BLaER1 treated with 17β-estradiol and CSF1 and Interleukin-3, amounts not matched to agents 10 nM and 100 nM (cell line): ENCODE data around the gene SH3BP2.

ENCODE experiments used
- H3K27ac ChIP-seq, 11 experiments: shearing (Covaris generic); formaldehyde crosslinking; 2 replicates each; pipeline ENCODE4 v1.8.1; 2022
- H3K27me3 ChIP-seq, 11 experiments: shearing (Covaris generic); formaldehyde crosslinking; 2 replicates each; pipeline ENCODE4 v1.8.1; 2022
- H3K36me3 ChIP-seq, 11 experiments: shearing (Covaris generic); formaldehyde crosslinking; 2 replicates each; pipeline ENCODE4 v1.8.1; 2022
- H3K4me1 ChIP-seq, 10 experiments: shearing (Covaris generic); formaldehyde crosslinking; 2 replicates each; pipeline ENCODE4 v1.8.1; 2022
- H3K4me2 ChIP-seq, 11 experiments: shearing (Covaris generic); formaldehyde crosslinking; 2 replicates each; pipeline ENCODE4 v1.8.1; 2022
- H3K4me3 ChIP-seq, 10 experiments: shearing (Covaris generic); formaldehyde crosslinking; 2 replicates each; pipeline ENCODE4 v1.8.1; 2022
- H3K9ac ChIP-seq, 11 experiments: shearing (Covaris generic); formaldehyde crosslinking; 2 replicates each; pipeline ENCODE4 v1.8.1; 2022
- H3K9me3 ChIP-seq, 11 experiments: shearing (Covaris generic); formaldehyde crosslinking; replicated peaks in 1 of 11; 2 replicates each; pipeline ENCODE4 v1.8.1; 2022
- H4K20me1 ChIP-seq, 11 experiments: shearing (Covaris generic); formaldehyde crosslinking; 2 replicates each; pipeline ENCODE4 v1.8.1; 2022
- Cebpa-rat ChIP-seq, 11 experiments: shearing (Covaris generic); IDR thresholded peaks; 2 replicates each; pipeline ENCODE4 v1.8.1; 2022

Gene SH3BP2

DNA sequence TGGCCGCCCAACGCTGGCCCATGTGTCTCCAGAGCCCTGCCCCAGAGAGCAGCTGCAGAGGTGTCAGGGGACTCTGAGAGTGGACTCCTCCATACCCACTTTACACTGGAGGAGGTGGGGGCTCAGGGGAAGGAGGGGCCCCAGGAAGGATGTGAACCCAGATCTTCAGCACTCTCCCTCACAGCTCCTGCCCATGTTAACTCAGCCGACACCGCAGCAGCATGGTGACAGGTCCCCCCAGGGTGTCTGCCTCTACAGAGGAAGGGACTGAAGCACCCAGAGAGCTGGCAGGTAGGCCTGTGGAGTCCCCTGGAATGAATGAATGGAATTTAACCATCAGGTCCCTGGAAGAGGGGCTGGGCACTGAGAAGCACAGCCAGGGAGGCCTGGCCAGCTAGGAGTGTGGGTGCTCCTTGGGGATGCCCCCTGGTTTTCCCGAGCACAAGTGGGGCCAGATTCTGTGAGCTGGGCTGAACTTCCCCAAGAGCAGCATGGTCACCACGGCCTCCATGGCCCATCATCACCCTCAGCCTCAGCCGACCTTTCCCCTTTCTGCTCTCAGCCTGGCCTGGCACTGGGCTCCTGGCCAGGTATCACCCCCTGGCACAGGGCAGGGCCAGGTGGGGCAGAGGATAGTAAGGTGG is 21.9 kb downstream of the SH3BP2 start:
- H3K9me3 ChIP-seq, result peaks cover 0 to 18% (median 7%) of the 10 kb centered on the region in 11 experiments; a peak in 7 of 22 replicates
- H4K20me1 ChIP-seq, result peaks cover 56 to 100% (median 71%) of the 10 kb centered on the region in 11 experiments
- peak overlapping the region; percentile 89 to 100 (median 98) for H3K4me2 ChIP-seq
- peaks cover 0 to 66% (median 33%) of the 10 kb centered on the region in 11 experiments; a peak in 15 of 22 replicates for H3K36me3 ChIP-seq
- H3K9ac ChIP-seq, result peak overlapping the region in 2 of 11 experiments; percentile 3 to 19; a peak in 2 of 22 replicates
- H3K4me3 ChIP-seq, result peak overlapping the region in 6 of 10 experiments; percentile 74 to 85 (median 80); a peak in 7 of 20 replicates
- no peak overlapping the region; a peak in 1 of 22 replicates for H3K27ac ChIP-seq
- no peak for TF ChIP-seq Cebpa-rat (IDR thresholded peaks at IDR 0.05)
- H3K27me3 ChIP-seq, result peaks cover 0 to 27% (median 20%) of the 10 kb centered on the region in 11 experiments; a peak in 14 of 22 replicates
- H3K4me1 ChIP-seq, result peaks cover 90 to 97% (median 94%) of the 10 kb centered on the region in 10 experiments

DNA sequence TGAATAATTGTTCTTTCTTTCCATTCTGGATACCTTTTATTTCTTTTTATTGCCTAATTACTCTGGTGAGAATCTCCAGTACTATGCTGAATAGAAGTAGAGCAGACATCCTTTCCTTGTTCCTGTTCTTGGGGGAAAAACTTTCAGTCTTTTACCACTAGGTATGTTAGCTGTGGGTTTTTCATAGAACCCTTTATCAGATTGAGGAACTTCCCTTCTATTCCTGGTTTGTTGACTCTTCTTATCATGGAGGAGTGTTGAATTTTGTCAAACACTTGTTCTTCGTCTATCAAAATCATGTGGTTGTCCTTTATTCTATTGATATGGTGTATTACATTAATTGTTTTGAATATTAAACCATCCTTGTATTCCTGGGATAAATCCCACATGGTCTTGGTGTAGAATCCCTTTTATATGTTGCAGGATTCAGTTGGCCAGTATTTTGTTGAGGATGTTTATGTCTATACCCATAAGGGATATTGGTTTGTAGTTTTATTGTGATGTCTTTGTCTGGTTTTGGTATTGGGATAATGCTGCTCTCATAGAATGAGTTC is 23.6 kb downstream of the SH3BP2 start:
- H3K4me2 ChIP-seq, result peak overlapping the region; percentile 89 to 100 (median 97); a peak in 21 of 22 replicates
- H3K9ac ChIP-seq, result no peak overlapping the region
- peaks cover 0 to 27% (median 20%) of the 10 kb centered on the region in 11 experiments; a peak in 14 of 22 replicates for H3K27me3 ChIP-seq
- H3K27ac ChIP-seq, result no peak overlapping the region
- H3K9me3 ChIP-seq, result peaks cover 0 to 18% (median 7%) of the 10 kb centered on the region in 11 experiments; a peak in 7 of 22 replicates
- peaks cover 75 to 91% (median 83%) of the 10 kb centered on the region in 10 experiments for H3K4me1 ChIP-seq
- peaks cover 74 to 100% (median 87%) of the 10 kb centered on the region in 11 experiments for H4K20me1 ChIP-seq
- TF ChIP-seq Cebpa-rat (IDR thresholded peaks at IDR 0.05), result no peak
- peak overlapping the region in 2 of 10 experiments; percentile 54 to 58; a peak in 1 of 20 replicates for H3K4me3 ChIP-seq
- H3K36me3 ChIP-seq, result peaks cover 9 to 76% (median 50%) of the 10 kb centered on the region in 11 experiments; a peak in 21 of 22 replicates

DNA sequence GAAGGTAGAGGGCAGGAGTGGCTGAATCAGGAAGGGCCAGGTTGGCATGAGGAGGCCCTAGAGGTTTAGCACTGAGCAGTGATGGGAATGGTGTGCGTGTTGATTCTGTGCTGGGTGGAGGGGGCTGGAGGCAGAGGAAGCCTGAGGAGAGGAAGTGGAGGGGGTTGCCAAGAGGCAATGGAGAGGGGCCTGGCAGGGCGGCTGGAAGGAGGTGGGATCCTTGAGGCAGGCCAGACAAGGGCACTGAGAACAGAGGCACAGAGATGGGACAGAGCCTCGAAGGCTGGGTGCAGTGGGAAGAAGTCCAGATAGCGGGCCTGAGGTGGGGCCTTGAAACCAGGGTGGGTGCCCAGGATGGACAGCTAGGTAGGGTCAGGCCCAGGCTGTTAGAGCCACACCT is 24.3 kb downstream of the SH3BP2 start:
- Histone ChIP-seq H3K36me3 (peaks cover 16 to 82% (median 57%) of the 10 kb centered on the region in 11 experiments; a peak in 21 of 22 replicates), H3K27ac (peak overlapping the region in 1 of 11 experiments; percentile 83; a peak in 1 of 22 replicates), H3K9me3 (peaks cover 0 to 18% (median 7%) of the 10 kb centered on the region in 11 experiments; a peak in 7 of 22 replicates), H3K4me1 (peaks cover 70 to 85% (median 78%) of the 10 kb centered on the region in 10 experiments), H3K4me2 (peak overlapping the region; percentile 89 to 100 (median 96)), H4K20me1 (peaks cover 80 to 100% (median 94%) of the 10 kb centered on the region in 11 experiments), H3K9ac (peak overlapping the region in 7 of 11 experiments; percentile 48 to 89 (median 70); a peak in 6 of 22 replicates), H3K27me3 (peaks cover 0 to 27% (median 20%) of the 10 kb centered on the region in 11 experiments; a peak in 14 of 22 replicates), H3K4me3 (peak overlapping the region; percentile 2 to 76 (median 60); a peak in 15 of 20 replicates)
- no peak for TF ChIP-seq Cebpa-rat (IDR thresholded peaks at IDR 0.05)

DNA sequence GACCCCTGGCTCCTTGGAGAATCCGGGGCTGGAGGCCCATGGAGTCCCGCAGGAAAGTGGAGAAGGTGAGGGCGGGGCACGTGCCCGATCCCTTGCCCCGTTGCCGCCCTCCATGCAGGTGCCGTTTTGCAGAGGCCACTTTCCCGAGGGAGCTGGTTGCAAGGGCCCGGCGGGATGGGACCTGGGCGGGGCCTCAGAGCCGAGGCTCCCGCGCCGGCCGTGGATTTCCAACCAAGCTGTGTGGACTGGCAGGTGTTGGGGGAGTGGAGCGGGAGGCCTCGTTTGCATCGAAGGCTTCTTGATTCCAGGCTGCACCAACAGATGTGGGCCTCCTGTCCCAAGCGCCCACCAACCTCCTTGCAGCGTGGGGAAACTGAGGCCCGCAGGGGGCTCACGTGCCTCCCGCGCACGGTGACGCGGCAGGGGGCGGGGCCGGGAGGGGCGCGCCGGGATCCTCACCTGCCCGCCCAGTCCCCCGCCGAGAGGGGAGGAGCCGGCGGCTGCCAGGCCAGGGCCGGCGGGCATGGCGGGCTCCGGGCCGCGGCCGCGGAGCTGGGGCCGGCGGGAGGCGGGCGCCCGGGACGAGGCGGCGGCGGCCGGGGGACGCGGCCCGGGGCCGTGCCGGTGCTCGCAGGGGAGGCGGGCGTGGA is 24.9 kb downstream of the SH3BP2 start:
- Histone ChIP-seq H3K4me2 (peak overlapping the region; percentile 89 to 100 (median 96)), H3K9ac (peak overlapping the region; percentile 48 to 89 (median 74)), H3K9me3 (peaks cover 0 to 18% (median 7%) of the 10 kb centered on the region in 11 experiments; a peak in 7 of 22 replicates), H3K4me3 (peak overlapping the region; percentile 28 to 76 (median 60)), H3K27ac (peak overlapping the region in 10 of 11 experiments; percentile 0 to 83 (median 62); a peak in 18 of 22 replicates), H3K36me3 (peaks cover 22 to 89% (median 64%) of the 10 kb centered on the region in 11 experiments), H3K27me3 (peaks cover 0 to 27% (median 20%) of the 10 kb centered on the region in 11 experiments; a peak in 14 of 22 replicates), H3K4me1 (peaks cover 65 to 81% (median 76%) of the 10 kb centered on the region in 10 experiments), H4K20me1 (peaks cover 82 to 100% (median 100%) of the 10 kb centered on the region in 11 experiments)
- TF ChIP-seq Cebpa-rat (IDR thresholded peaks at IDR 0.05), result no peak

- H3K9me3 ChIP-seq, result peaks cover 0 to 18% (median 7%) of the 10 kb centered on the region in 11 experiments; a peak in 7 of 22 replicates
- TF ChIP-seq Cebpa-rat (IDR thresholded peaks at IDR 0.05), result no peak
- H3K36me3 ChIP-seq, result peaks cover 28 to 93% (median 70%) of the 10 kb centered on the region in 11 experiments
- peaks cover 0 to 27% (median 20%) of the 10 kb centered on the region in 11 experiments; a peak in 14 of 22 replicates for H3K27me3 ChIP-seq
- peak overlapping the region in 10 of 11 experiments; percentile 0 to 83 (median 62); a peak in 18 of 22 replicates for H3K27ac ChIP-seq
- peaks cover 79 to 100% (median 100%) of the 10 kb centered on the region in 11 experiments for H4K20me1 ChIP-seq
- peak overlapping the region; percentile 28 to 76 (median 60) for H3K4me3 ChIP-seq
- H3K4me1 ChIP-seq, result peaks cover 61 to 81% (median 71%) of the 10 kb centered on the region in 10 experiments
- H3K9ac ChIP-seq, result peak overlapping the region; percentile 48 to 89 (median 74)
- H3K4me2 ChIP-seq, result peak overlapping the region; percentile 89 to 100 (median 96)
These were observed 25.6 kb downstream of the SH3BP2 start for GRCh38 chr4:2818351-2818939.

GRCh38 chr4:2819244-2820215 is 26.6 kb downstream of the SH3BP2 start:
- Histone ChIP-seq H3K9me3 (peaks cover 0 to 18% (median 7%) of the 10 kb centered on the region in 11 experiments; a peak in 7 of 22 replicates), H3K4me2 (peak overlapping the region in 10 of 11 experiments; percentile 94 to 100 (median 97); a peak in 16 of 22 replicates), H3K27me3 (peaks cover 0 to 27% (median 20%) of the 10 kb centered on the region in 11 experiments; a peak in 14 of 22 replicates), H3K9ac (peak overlapping the region in 2 of 11 experiments; percentile 74 to 89; a peak in 1 of 22 replicates), H3K4me1 (peaks cover 50 to 73% (median 61%) of the 10 kb centered on the region in 10 experiments), H3K27ac (no peak overlapping the region), H3K36me3 (peaks cover 39 to 93% (median 73%) of the 10 kb centered on the region in 11 experiments), H4K20me1 (peaks cover 75 to 100% (median 100%) of the 10 kb centered on the region in 11 experiments), H3K4me3 (peak overlapping the region in 1 of 10 experiments; percentile 76; a peak in 2 of 20 replicates)
- TF ChIP-seq Cebpa-rat (IDR thresholded peaks at IDR 0.05), result no peak
